PC-9 (cell line): Measurements from ENCODE around the gene IVNS1ABP. TPM values are rescaled to one million over a fixed set of nuclear protein-coding genes. Genes with fewer than 3 reads are reported as not detected.
A peak's percentile ranks its signal among the peaks of the same experiment; 100 is the strongest.

ENCODE experiments used
- BruUV-seq: library from RNA; stranded (reverse); fragments of 400-500 nt; replicated peaks from 2 replicates; lab custom pipeline; 2021; lab: Mats Ljungman, UMichigan
- CTCF ChIA-PET: fragments of 300-600 bp; sonication (Branson Sonifier 250); formaldehyde crosslinking; loops from one replicate; lab custom pipeline; 2022; ENCODE audit warnings: antibody characterized with exemption; lab: Charles Lee
- POLR2A ChIA-PET: fragments of 300-600 bp; sonication (Branson Sonifier 250); formaldehyde crosslinking; loops from one replicate; lab custom pipeline; 2022; ENCODE audit warnings: antibody characterized with exemption; ENCODE audit not compliant: unreplicated experiment; lab: Charles Lee
- DNase-seq, 2 experiments: peaks; one replicate each; pipeline versions ENCODE4 v3.0.0 to v3.0.0-alpha.2; 2015 to 2022; ENCODE audit warnings: mixed read lengths in 1 of 2
- H2AFZ ChIP-seq: fragments of 200-600 bp; sonication (generic); 2 replicates; pipeline ENCODE4 v1.8.1; 2017; ENCODE audit warnings: antibody characterized with exemption
- H3F3A ChIP-seq: fragments of 200-600 bp; sonication (generic); 2 replicates; pipeline ENCODE4 v1.8.1; 2017; ENCODE audit warnings: antibody characterized with exemption, mild to moderate bottlenecking, low read depth; ENCODE audit not compliant: insufficient read depth
- H3K27ac ChIP-seq: fragments of 200-600 bp; sonication (generic); 2 replicates; pipeline ENCODE4 v1.6.1; 2016; ENCODE audit warnings: mixed run types
- H3K27me3 ChIP-seq: fragments of 200-600 bp; sonication (generic); 2 replicates; pipeline ENCODE4 v1.6.1; 2016; ENCODE audit warnings: low read depth, mixed run types; ENCODE audit not compliant: insufficient read depth
- H3K36me3 ChIP-seq: fragments of 200-600 bp; sonication (generic); 2 replicates; pipeline ENCODE4 v1.6.1; 2016; ENCODE audit warnings: low read depth, mixed run types
- H3K4me1 ChIP-seq: fragments of 200-600 bp; sonication (generic); replicated peaks from 2 replicates; pipeline ENCODE4 v1.6.1; 2016; ENCODE audit warnings: mixed run types; ENCODE audit not compliant: insufficient read depth
- H3K4me2 ChIP-seq: fragments of 200-600 bp; sonication (generic); 2 replicates; pipeline ENCODE4 v1.6.1; 2017; ENCODE audit warnings: mixed run types
- H3K4me3 ChIP-seq: fragments of 200-600 bp; sonication (generic); 2 replicates; pipeline ENCODE4 v1.6.1; 2016; ENCODE audit warnings: mixed run types
- H3K79me2 ChIP-seq: fragments of 200-600 bp; sonication (generic); 2 replicates; pipeline ENCODE4 v1.6.1; 2017; ENCODE audit warnings: low read depth, mixed run types
- H3K9me2 ChIP-seq: fragments of 200-600 bp; sonication (generic); 2 replicates; pipeline ENCODE4 v1.8.1; 2017; ENCODE audit warnings: mild to moderate bottlenecking; ENCODE audit not compliant: insufficient read depth
- H3K9me3 ChIP-seq: fragments of 200-600 bp; sonication (generic); 2 replicates; pipeline ENCODE4 v1.8.1; 2016; ENCODE audit warnings: low read depth; ENCODE audit not compliant: insufficient read depth
- H4K20me1 ChIP-seq: fragments of 200-600 bp; sonication (generic); 2 replicates; pipeline ENCODE4 v1.8.1; 2017; ENCODE audit not compliant: insufficient read depth
- CTCF ChIP-seq: fragments of 200-600 bp; sonication (generic); conservative IDR thresholded peaks from 2 replicates; pipeline ENCODE4 v1.6.1; 2017; ENCODE audit warnings: mixed run types, antibody characterized with exemption, mild to moderate bottlenecking, moderate library complexity
- EZH2 ChIP-seq: fragments of 200-600 bp; sonication (generic); IDR thresholded peaks from 2 replicates; pipeline ENCODE4 v1.8.0; 2017; ENCODE audit warnings: antibody characterized with exemption, low read depth
- intact Hi-C: fragments of 100-400 bp; cut with micrococcal nuclease; formaldehyde crosslinking; loops from one replicate; pipeline ENCODE4 v1.10.0; 2022; ENCODE audit not compliant: unreplicated experiment
- total RNA-seq: library from RNA; stranded (reverse); gene quantifications from 2 replicates; pipeline ENCODE4 v1.2.3, GENCODE V29; 2021

Gene IVNS1ABP
- total RNA-seq, 1 experiment from 2014 or later: 38.8 TPM

GRCh38 chr1:185314411-185314810 is 2.6 kb downstream of the IVNS1ABP start:
- Histone ChIP-seq H3K9me2 (no peaks in the 10 kb centered on the region), H3K4me1 (peaks cover 37% of the 10 kb centered on the region), H3K4me2 (peak overlapping the region; percentile 97), H4K20me1 (peaks cover 42% of the 10 kb centered on the region), H3K9me3 (no peaks in the 10 kb centered on the region), H3K27ac (no peak overlapping the region), H3K4me3 (peak overlapping the region; percentile 97; the same call in 1 of the 2 replicates), H3K27me3 (no peaks in the 10 kb centered on the region), H3F3A (peaks cover 9% of the 10 kb centered on the region; the same call in 1 of the 2 replicates), H2AFZ (no peak overlapping the region), H3K79me2 (peaks cover 67% of the 10 kb centered on the region), H3K36me3 (0 out of 2 replicates have a peak, but pooled peaks cover 17% of the 10 kb centered on the region)
- intact Hi-C loops: loop anchor here (10.0 kb wide), 1 partner anchor 920 kb away; no protein-coding TSS in a partner anchor
- TF ChIP-seq EZH2: no peak
- no peak for TF ChIP-seq CTCF
- ChIA-PET POLR2A (no interaction called here), CTCF (no interaction called here)
- no peak for DNase-seq
- no TSS peak for BruUV-seq

- ChIA-PET POLR2A (no interaction called here), CTCF (no interaction called here)
- H3K27ac ChIP-seq: no peak overlapping the region
- H3K79me2 ChIP-seq: peaks cover 67% of the 10 kb centered on the region
- H3K4me3 ChIP-seq: no peak overlapping the region
- no peaks in the 10 kb centered on the region for H3K9me2 ChIP-seq
- intact Hi-C loops: loop anchor here (10.0 kb wide), 1 partner anchor 922 kb away; no protein-coding TSS in a partner anchor
- 0 out of 2 replicates have a peak overlapping the region, but pooled peaks have one; percentile 97 for H3K4me2 ChIP-seq
- no TSS peak for BruUV-seq
- TF ChIP-seq CTCF (no peak), EZH2 (no peak)
- peaks cover 22% of the 10 kb centered on the region for H3K4me1 ChIP-seq
- H3K9me3 ChIP-seq: no peaks in the 10 kb centered on the region
- H2AFZ ChIP-seq: no peak overlapping the region
- DNase-seq: no peak
- H3F3A ChIP-seq: peaks cover 1% of the 10 kb centered on the region; the same call in 1 of the 2 replicates
- peaks cover 27% of the 10 kb centered on the region for H3K36me3 ChIP-seq
- H4K20me1 ChIP-seq: peaks cover 42% of the 10 kb centered on the region
- no peaks in the 10 kb centered on the region for H3K27me3 ChIP-seq
These were observed 4.5 kb downstream of the IVNS1ABP start for GRCh38 chr1:185312361-185313138.

GRCh38 chr1:185311589-185312225 is 5.3 kb downstream of the IVNS1ABP start:
- no peaks in the 10 kb centered on the region for H3F3A ChIP-seq
- ChIA-PET POLR2A (no interaction called here), CTCF (no interaction called here)
- peaks cover 22% of the 10 kb centered on the region for H3K4me1 ChIP-seq
- H3K9me2 ChIP-seq: no peaks in the 10 kb centered on the region
- no peak overlapping the region for H3K4me3 ChIP-seq
- no peaks in the 10 kb centered on the region for H3K27me3 ChIP-seq
- H3K27ac ChIP-seq: no peak overlapping the region
- peaks cover 34% of the 10 kb centered on the region for H3K36me3 ChIP-seq
- BruUV-seq: no TSS peak
- peaks cover 42% of the 10 kb centered on the region for H4K20me1 ChIP-seq
- H3K9me3 ChIP-seq: no peaks in the 10 kb centered on the region
- H3K4me2 ChIP-seq: no peak overlapping the region
- no peak for DNase-seq
- H3K79me2 ChIP-seq: peaks cover 66% of the 10 kb centered on the region
- TF ChIP-seq CTCF (no peak), EZH2 (no peak)
- intact Hi-C loops: loop anchor here (10.0 kb wide), 1 partner anchor 923 kb away; no protein-coding TSS in a partner anchor
- no peak overlapping the region for H2AFZ ChIP-seq
